Brain microvascular endothelial cell (primary cell): ENCODE results near the gene CNMD.

ENCODE experiments used
- DNase-seq: peaks from one replicate; pipeline ENCODE4 v3.0.0-alpha.2; 2020
- H3K27ac ChIP-seq: fragments of 250-450 bp; sonication (Bioruptor Pico); 2 replicates; pipeline ENCODE4 v1.5.1; 2020; ENCODE audit warnings: mild to moderate bottlenecking, moderate library complexity
- H3K27me3 ChIP-seq: fragments of 250-450 bp; sonication (Bioruptor Pico); replicated peaks from 2 replicates; pipeline ENCODE4 v1.5.1; 2020; ENCODE audit warnings: mild to moderate bottlenecking
- H3K36me3 ChIP-seq: fragments of 250-450 bp; sonication (Bioruptor Pico); replicated peaks from 2 replicates; pipeline ENCODE4 v1.5.1; 2020; ENCODE audit warnings: mild to moderate bottlenecking
- H3K4me3 ChIP-seq: 2 replicates; pipeline ENCODE4 v1.5.1; 2011; ENCODE audit warnings: low read depth, mild to moderate bottlenecking, control low read depth, low read length, moderate library complexity
- CTCF ChIP-seq: IDR thresholded peaks from 2 replicates; pipeline ENCODE4 v1.5.1; 2011; ENCODE audit warnings: low read depth, mild to moderate bottlenecking, moderate library complexity, low read length, control low read depth, inconsistent platforms; ENCODE audit errors: missing control alignments
- in situ Hi-C: cut with HindIII; loops from 2 replicates; pipeline ENCODE4 v1.10.0; 2017; ENCODE audit warnings: low sequenced_read_pairs, low pct_ligation_motif_present

The CNMD gene

GRCh38 chr13:52779103-52779502 is 39.5 kb upstream of the CNMD start:
- no peak overlapping the region for H3K4me3 ChIP-seq
- DNase-seq: no peak
- TF ChIP-seq CTCF: no peak
- H3K27ac ChIP-seq: no peak overlapping the region
- H3K36me3 ChIP-seq: no peaks in the 10 kb centered on the region
- in situ Hi-C loops: no loop called here
- no peaks in the 10 kb centered on the region for H3K27me3 ChIP-seq

- no peak for DNase-seq
- no peak overlapping the region for H3K27ac ChIP-seq
- H3K27me3 ChIP-seq: no peaks in the 10 kb centered on the region
- H3K4me3 ChIP-seq: no peak overlapping the region
- TF ChIP-seq CTCF: no peak
- in situ Hi-C loops: no loop called here
- no peaks in the 10 kb centered on the region for H3K36me3 ChIP-seq
These were observed 37.1 kb upstream of the CNMD start for GRCh38 chr13:52776726-52777125.

GRCh38 chr13:52775511-52775910 is 35.9 kb upstream of the CNMD start:
- in situ Hi-C loops: no loop called here
- H3K4me3 ChIP-seq: no peak overlapping the region
- no peaks in the 10 kb centered on the region for H3K27me3 ChIP-seq
- TF ChIP-seq CTCF: no peak
- DNase-seq: no peak
- no peak overlapping the region for H3K27ac ChIP-seq
- H3K36me3 ChIP-seq: no peaks in the 10 kb centered on the region

- no peaks in the 10 kb centered on the region for H3K27me3 ChIP-seq
- no peaks in the 10 kb centered on the region for H3K36me3 ChIP-seq
- in situ Hi-C loops: no loop called here
- TF ChIP-seq CTCF: no peak
- H3K27ac ChIP-seq: no peak overlapping the region
- DNase-seq: no peak
- H3K4me3 ChIP-seq: no peak overlapping the region
These were observed 28.4 kb upstream of the CNMD start for GRCh38 chr13:52767949-52768516.

GRCh38 chr13:52765611-52766390 is 26.2 kb upstream of the CNMD start:
- DNase-seq: no peak
- no peaks in the 10 kb centered on the region for H3K36me3 ChIP-seq
- in situ Hi-C loops: no loop called here
- no peaks in the 10 kb centered on the region for H3K27me3 ChIP-seq
- TF ChIP-seq CTCF: no peak
- H3K4me3 ChIP-seq: no peak overlapping the region
- H3K27ac ChIP-seq: no peak overlapping the region

GRCh38 chr13:52760077-52760476 is 20.5 kb upstream of the CNMD start:
- Histone ChIP-seq H3K36me3 (no peaks in the 10 kb centered on the region), H3K4me3 (no peak overlapping the region), H3K27me3 (no peaks in the 10 kb centered on the region), H3K27ac (no peak overlapping the region)
- no peak for DNase-seq
- TF ChIP-seq CTCF: no peak
- in situ Hi-C loops: no loop called here
